Activated naive CD4-positive, alpha-beta T cell (primary cell): Measurements from ENCODE around the gene VPS13C.

Experiments
- DNase-seq, 4 experiments: peaks; one replicate each; lab custom pipeline; 2025; lab: John Stamatoyannopoulos, UW

Gene VPS13C

GRCh38 chr15:61820212-61820611 is 240.0 kb downstream of the VPS13C start:
- DNase-seq, result no peak

DNA sequence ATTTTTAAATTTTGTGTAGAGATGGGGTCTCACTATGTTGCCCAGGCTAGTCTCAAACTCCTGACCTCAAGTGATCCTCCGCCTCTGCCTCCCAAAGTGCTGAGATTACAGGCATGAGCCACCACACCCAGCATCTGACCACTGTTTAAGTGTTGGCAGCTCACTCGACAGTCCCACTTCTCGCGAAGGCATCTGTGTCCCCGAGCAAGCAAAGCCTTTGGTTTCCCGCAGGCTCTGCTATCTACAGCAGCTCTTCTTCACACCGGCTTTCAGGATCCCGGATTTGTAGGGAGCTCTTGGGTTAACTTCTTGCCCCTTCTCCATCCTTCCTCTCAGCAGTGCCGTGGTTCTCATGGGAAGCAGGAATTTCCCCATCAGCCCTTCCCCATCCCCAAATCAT is 240.9 kb downstream of the VPS13C start:
- DNase-seq, result no peak

GRCh38 chr15:61818801-61819200 is 241.4 kb downstream of the VPS13C start:
- no peak for DNase-seq

GRCh38 chr15:61816856-61817255 is 243.4 kb downstream of the VPS13C start:
- no peak for DNase-seq

DNA sequence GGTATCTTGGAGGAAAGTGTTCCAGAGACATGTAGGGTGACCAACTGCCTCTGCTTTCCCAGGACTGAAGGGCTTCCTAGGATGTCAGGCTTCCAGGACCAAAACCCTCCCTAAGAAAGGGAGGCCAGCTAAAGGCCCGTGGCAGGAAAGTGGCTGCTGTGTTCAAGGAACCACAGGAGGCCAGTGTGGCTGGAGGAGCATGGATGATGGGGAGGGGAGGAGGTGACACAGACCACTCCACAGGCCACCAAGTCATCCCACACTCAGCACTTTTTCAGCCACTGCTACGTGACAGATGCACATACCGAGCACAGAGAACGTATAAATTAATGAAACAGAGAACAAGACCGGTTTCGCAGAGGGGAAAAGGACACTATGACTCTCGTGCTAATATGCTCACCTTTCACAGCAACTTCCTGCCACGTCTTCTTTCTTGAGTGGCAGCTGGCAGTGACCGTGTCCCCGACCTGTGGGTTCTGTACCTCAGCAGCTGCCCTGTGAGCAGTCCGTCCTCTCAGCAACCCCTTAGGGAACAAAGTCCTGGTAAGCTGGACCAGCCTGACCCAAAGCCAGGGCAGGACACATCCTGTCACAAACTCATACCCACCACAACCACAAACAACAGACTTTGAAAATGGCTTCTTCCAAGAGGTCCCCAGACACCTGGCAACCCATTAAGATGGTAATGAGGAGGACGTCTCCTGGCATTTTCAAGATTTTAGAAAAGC is 244.7 kb downstream of the VPS13C start:
- no peak for DNase-seq

GRCh38 chr15:61812476-61812875 is 247.8 kb downstream of the VPS13C start:
- no peak for DNase-seq

- DNase-seq, result no peak
Observed at GRCh38 chr15:61811952-61812351, 248.3 kb downstream of the VPS13C start.

GRCh38 chr15:61809216-61809615 is 251.0 kb downstream of the VPS13C start:
- DNase-seq, result no peak

DNA sequence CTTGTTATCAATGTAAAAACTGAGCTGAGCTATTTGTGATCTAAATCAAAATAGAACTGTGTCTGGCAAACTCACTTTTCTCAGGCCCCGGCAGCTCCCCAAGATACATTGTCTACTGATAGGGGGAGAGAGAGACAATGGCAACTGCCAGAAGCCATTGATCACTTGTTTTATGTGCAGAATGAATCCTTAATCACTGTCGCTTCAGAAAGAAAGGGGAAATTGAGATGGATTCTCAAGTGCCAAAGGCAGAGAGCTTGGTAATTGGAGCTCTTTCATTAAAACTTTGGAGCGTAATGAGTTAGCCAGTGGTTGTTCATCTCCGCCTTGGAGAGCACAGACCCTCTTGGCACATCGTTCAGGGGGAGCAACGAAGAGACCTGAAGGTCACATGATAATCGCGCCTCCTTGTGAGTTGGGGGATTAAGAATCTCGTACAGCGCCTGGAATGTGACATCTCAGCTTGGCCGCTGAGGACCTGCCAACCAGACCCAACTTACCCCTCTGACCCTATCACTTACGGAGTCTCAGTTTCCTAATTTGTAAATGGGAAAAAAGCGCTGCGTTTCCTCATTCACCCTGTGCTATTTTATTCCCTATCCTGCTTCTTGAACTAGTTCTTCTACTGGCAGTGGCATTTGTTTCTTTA is 252.8 kb downstream of the VPS13C start:
- no peak for DNase-seq
